Measurements from ENCODE around the gene NPAS3. TPM values are rescaled to one million over a fixed set of nuclear protein-coding genes. Genes with fewer than 3 reads are reported as not detected.
A peak's percentile ranks its signal among the peaks of the same experiment; 100 is the strongest.

The NPAS3 gene
- total and polyA plus RNA-seq, 7 donors: 0.04 to 1.5 (median 0.39) TPM

DNA sequence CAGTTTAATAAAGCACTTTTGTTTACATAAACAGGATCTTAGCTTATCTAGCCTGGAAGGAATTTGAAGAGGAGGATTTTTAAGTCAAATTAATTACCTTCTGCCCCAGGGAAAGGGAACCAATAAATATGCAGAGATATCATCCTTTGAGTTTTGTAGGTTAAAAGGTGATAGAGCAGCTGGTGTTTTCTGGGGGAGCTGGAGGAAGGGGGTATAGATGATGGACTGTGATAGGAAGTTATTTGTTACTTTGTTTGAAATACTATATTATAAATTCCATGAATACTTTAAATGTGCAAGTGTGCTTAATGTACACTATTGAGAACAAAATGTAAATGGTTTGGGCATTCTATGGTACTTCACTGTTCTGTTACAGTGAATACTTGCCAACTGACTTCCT, 55.2 kb downstream of the NPAS3 start:
- Histone ChIP-seq H3K27ac (no peak overlapping the region), H3K4me3 (no peak overlapping the region), H3K4me1 (no peaks in the 10 kb centered on the region), H3K9me3 (no peaks in the 10 kb centered on the region), H3K27me3 (ENCODE audit: insufficient read depth in 3 of 3, low read length in 2 of 3) (no peaks in the 10 kb centered on the region), H3K36me3 (ENCODE audit: insufficient read depth in 1 of 2, low read depth in 1 of 2) (no peaks in the 10 kb centered on the region)
- TF ChIP-seq, protein P1, sequence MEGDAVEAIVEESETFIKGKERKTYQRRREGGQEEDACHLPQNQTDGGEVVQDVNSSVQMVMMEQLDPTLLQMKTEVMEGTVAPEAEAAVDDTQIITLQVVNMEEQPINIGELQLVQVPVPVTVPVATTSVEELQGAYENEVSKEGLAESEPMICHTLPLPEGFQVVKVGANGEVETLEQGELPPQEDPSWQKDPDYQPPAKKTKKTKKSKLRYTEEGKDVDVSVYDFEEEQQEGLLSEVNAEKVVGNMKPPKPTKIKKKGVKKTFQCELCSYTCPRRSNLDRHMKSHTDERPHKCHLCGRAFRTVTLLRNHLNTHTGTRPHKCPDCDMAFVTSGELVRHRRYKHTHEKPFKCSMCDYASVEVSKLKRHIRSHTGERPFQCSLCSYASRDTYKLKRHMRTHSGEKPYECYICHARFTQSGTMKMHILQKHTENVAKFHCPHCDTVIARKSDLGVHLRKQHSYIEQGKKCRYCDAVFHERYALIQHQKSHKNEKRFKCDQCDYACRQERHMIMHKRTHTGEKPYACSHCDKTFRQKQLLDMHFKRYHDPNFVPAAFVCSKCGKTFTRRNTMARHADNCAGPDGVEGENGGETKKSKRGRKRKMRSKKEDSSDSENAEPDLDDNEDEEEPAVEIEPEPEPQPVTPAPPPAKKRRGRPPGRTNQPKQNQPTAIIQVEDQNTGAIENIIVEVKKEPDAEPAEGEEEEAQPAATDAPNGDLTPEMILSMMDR (IDR thresholded peaks at IDR 0.05): no peak
- intact Hi-C loops (cut with DNase I): no loop called here
- DNase-seq (no peak), ATAC-seq (no peak)

DNA sequence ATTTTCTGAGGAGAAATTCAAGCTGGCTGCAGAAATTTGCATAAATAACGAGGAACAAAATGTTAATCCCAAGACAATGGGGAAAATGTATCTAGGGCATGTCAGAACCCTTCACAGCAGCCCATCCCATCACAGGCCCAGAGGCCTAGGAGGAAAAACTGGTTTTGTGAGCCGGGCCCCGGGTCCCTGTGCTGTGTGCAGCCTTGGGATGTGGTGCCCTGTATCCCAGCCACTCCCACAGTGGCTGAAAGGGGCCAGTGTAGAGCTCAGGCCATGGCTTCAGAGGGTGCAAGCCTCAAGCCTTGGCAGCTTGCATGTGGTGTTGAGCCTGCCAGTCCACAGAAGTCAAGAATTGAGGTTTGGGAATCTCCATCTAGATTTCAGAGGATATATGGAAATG, 57.7 kb downstream of the NPAS3 start:
- intact Hi-C loops (cut with DNase I): no loop called here
- Histone ChIP-seq H3K4me1 (no peaks in the 10 kb centered on the region), H3K9me3 (no peaks in the 10 kb centered on the region), H3K27me3 (ENCODE audit: insufficient read depth in 3 of 3, low read length in 2 of 3) (no peaks in the 10 kb centered on the region), H3K36me3 (ENCODE audit: insufficient read depth in 1 of 2, low read depth in 1 of 2) (no peaks in the 10 kb centered on the region), H3K27ac (no peak overlapping the region), H3K4me3 (no peak overlapping the region)
- TF ChIP-seq, protein P1 (IDR thresholded peaks at IDR 0.05): no peak
- no peak for ATAC-seq
- 95 to 97% (median 95%) methylated on average over 3 of the region's 3 CpGs for WGBS, 3 donors
- no peak for DNase-seq

DNA sequence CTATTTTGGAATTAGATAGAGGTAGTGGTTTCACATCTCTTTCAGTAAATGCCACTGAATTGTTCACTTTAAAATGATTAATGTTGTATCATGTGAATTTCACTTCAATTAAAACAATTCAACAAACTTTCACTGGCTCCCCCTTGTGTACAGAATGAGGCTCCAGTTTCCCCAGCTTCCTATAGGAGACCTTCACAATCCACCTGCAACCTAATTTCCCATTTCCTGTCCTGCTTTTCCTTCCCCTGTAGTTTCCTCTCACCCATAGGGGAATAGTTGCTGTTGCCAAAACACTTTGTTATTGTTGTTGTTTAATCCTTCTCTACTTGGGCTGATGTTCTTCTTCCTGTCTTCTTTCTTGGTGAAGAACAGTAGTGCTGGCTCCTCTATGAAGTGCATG, 59.8 kb downstream of the NPAS3 start:
- no peak overlapping the region for H3K4me3 ChIP-seq
- H3K9me3 ChIP-seq: no peaks in the 10 kb centered on the region
- no peaks in the 10 kb centered on the region for H3K27me3 ChIP-seq (ENCODE audit: insufficient read depth in 3 of 3, low read length in 2 of 3)
- H3K4me1 ChIP-seq: no peaks in the 10 kb centered on the region
- TF ChIP-seq, protein P1 (IDR thresholded peaks at IDR 0.05): peak; percentile 35
- intact Hi-C loops (cut with DNase I): no loop called here
- H3K36me3 ChIP-seq (ENCODE audit: insufficient read depth in 1 of 2, low read depth in 1 of 2): no peaks in the 10 kb centered on the region
- no peak for ATAC-seq
- no peak overlapping the region for H3K27ac ChIP-seq
- no peak for DNase-seq

DNA sequence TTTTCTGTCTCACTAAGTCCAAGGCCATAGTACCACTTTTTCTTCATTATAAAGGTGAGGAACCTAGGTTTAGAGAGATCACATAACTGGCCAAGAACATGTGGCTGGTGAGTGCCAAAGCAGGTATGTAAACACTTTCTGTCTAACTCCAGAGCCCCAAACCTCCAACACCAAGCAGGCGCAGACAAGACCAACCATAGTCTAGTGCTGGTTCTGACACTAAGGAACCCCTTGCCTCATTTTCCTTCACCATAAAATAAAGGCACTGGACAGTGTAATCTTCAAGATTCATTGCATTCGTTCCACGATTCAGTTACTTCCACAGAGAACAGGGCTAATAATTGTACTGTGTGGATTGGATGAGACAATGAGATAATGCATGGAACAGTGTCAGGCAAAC, 71.0 kb downstream of the NPAS3 start:
- no peak for DNase-seq
- Histone ChIP-seq H3K27me3 (ENCODE audit: insufficient read depth in 3 of 3, low read length in 2 of 3) (no peaks in the 10 kb centered on the region), H3K9me3 (no peaks in the 10 kb centered on the region), H3K4me1 (no peaks in the 10 kb centered on the region), H3K27ac (no peak overlapping the region), H3K4me3 (no peak overlapping the region), H3K36me3 (ENCODE audit: insufficient read depth in 1 of 2, low read depth in 1 of 2) (no peaks in the 10 kb centered on the region)
- intact Hi-C loops (cut with DNase I): no loop called here
- 90 to 97% (median 92%) methylated on average over 3 of the region's 3 CpGs for WGBS, 3 donors
- TF ChIP-seq, protein P1 (IDR thresholded peaks at IDR 0.05): no peak
- no peak for ATAC-seq

DNA sequence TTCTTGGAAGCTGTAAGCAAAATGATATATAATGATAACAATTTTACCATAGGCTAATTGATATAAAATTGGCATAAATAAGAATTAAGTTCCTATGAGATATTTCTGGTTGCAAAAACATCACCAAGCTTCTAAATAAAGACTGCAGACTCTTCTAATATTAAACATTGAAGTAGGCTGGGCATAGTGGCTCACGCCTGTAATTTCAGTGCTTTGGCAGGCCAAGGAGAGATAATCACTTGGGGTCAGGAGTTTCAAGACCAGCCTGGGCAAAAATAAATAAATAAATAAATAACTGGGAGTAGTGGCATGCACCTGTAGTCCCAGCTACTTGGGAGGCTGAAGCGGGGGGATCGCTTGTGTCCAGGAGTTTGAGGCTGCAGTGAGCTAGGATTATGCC, 71.8 kb downstream of the NPAS3 start:
- DNase-seq (no peak), ATAC-seq (no peak)
- H3K27ac ChIP-seq: no peak overlapping the region
- TF ChIP-seq, protein P1 (IDR thresholded peaks at IDR 0.05): no peak
- 69 to 76% (median 72%) methylated on average over 3 of the region's 3 CpGs for WGBS, 3 donors
- H3K27me3 ChIP-seq (ENCODE audit: insufficient read depth in 3 of 3, low read length in 2 of 3): no peaks in the 10 kb centered on the region
- H3K4me1 ChIP-seq: no peaks in the 10 kb centered on the region
- no peaks in the 10 kb centered on the region for H3K36me3 ChIP-seq (ENCODE audit: insufficient read depth in 1 of 2, low read depth in 1 of 2)
- H3K4me3 ChIP-seq: no peak overlapping the region
- H3K9me3 ChIP-seq: no peaks in the 10 kb centered on the region
- intact Hi-C loops (cut with DNase I): no loop called here

Measured in psoas muscle (tissue), 8 donors.